PC-3 (cell line): ENCODE data around the gene CYP4F8. TPM values are rescaled to one million over a fixed set of nuclear protein-coding genes. Genes with fewer than 3 reads are reported as not detected.

ENCODE experiments used
- ATAC-seq: fragments of 200-7000 bp; cut with Tn5 transposase; 2 replicates; pipeline ENCODE4 v1.9.1; 2020; ENCODE audit warnings: mild to moderate bottlenecking, moderate library complexity
- BruUV-seq: library from RNA; stranded (reverse); fragments of 400-500 nt; replicated peaks from 2 replicates; lab custom pipeline; 2021; lab: Mats Ljungman, UMichigan
- CTCF ChIA-PET: fragments of 300-600 bp; sonication (Branson Sonifier 250); formaldehyde crosslinking; loops from one replicate; lab custom pipeline; 2022; ENCODE audit warnings: antibody characterized with exemption; lab: Charles Lee
- POLR2A ChIA-PET: fragments of 300-600 bp; sonication (Branson Sonifier 250); formaldehyde crosslinking; loops from one replicate; lab custom pipeline; 2022; ENCODE audit warnings: antibody characterized with exemption; ENCODE audit not compliant: unreplicated experiment; lab: Charles Lee
- DNase-seq: peaks from one replicate; pipeline ENCODE4 v3.0.0-alpha.2; 2015
- H2AFZ ChIP-seq: fragments of 300-600 bp; sonication (generic); 2 replicates; pipeline ENCODE4 v1.6.0; 2016; ENCODE audit warnings: antibody characterized with exemption, low read length
- H3F3A ChIP-seq: fragments of 300-600 bp; sonication (generic); one replicate; pipeline ENCODE4 v1.6.0; 2017; ENCODE audit warnings: antibody characterized with exemption, low read length, control low read depth, mild to moderate bottlenecking; ENCODE audit not compliant: unreplicated experiment
- H3K27ac ChIP-seq: fragments of 300-600 bp; sonication (generic); 2 replicates; pipeline ENCODE4 v1.5.1; 2016; ENCODE audit warnings: mild to moderate bottlenecking, low read length
- H3K27me3 ChIP-seq: fragments of 300-600 bp; sonication (generic); 2 replicates; pipeline ENCODE4 v1.6.1; 2016; ENCODE audit warnings: low read length, mixed read lengths
- H3K36me3 ChIP-seq: fragments of 300-600 bp; sonication (generic); 2 replicates; pipeline ENCODE4 v1.6.1; 2016; ENCODE audit warnings: low read depth, mixed run types, low read length, mixed read lengths
- H3K4me1 ChIP-seq: fragments of 300-600 bp; sonication (generic); 2 replicates; pipeline ENCODE4 v1.5.1; 2016; ENCODE audit warnings: low read length; ENCODE audit not compliant: insufficient read depth
- H3K4me2 ChIP-seq: fragments of 300-600 bp; sonication (generic); 2 replicates; pipeline ENCODE4 v1.6.0; 2016; ENCODE audit warnings: low read length
- H3K4me3 ChIP-seq: fragments of 300-600 bp; sonication (generic); 2 replicates; pipeline ENCODE4 v1.5.1; 2016; ENCODE audit warnings: mild to moderate bottlenecking, low read length, mixed read lengths
- H3K79me2 ChIP-seq: fragments of 300-600 bp; sonication (generic); 2 replicates; pipeline ENCODE4 v1.6.1; 2017; ENCODE audit warnings: low read length, mixed read lengths
- H3K9ac ChIP-seq: fragments of 300-600 bp; sonication (generic); 2 replicates; pipeline ENCODE4 v1.6.0; 2016; ENCODE audit warnings: mild to moderate bottlenecking, low read length
- H3K9me2 ChIP-seq: fragments of 300-600 bp; sonication (generic); replicated peaks from 2 replicates; pipeline ENCODE4 v1.6.1; 2016; ENCODE audit warnings: mixed run types, low read length, mixed read lengths
- H3K9me3 ChIP-seq: fragments of 300-600 bp; sonication (generic); 2 replicates; pipeline ENCODE4 v1.6.1; 2016; ENCODE audit warnings: low read length, mixed read lengths
- H4K20me1 ChIP-seq: fragments of 300-600 bp; sonication (generic); 2 replicates; pipeline ENCODE4 v1.6.1; 2016; ENCODE audit warnings: low read length, mixed read lengths
- EZH2 ChIP-seq: fragments of 300-600 bp; sonication (generic); IDR thresholded peaks from one replicate; pipeline ENCODE4 v1.6.1; 2017; ENCODE audit warnings: antibody characterized with exemption, mild to moderate bottlenecking, low read length; ENCODE audit not compliant: unreplicated experiment
- EZH2phosphoT487 ChIP-seq: fragments of 300-600 bp; sonication (generic); IDR thresholded peaks from 2 replicates; pipeline ENCODE4 v1.6.1; 2018; ENCODE audit warnings: mild to moderate bottlenecking, antibody characterized with exemption, low read length, borderline replicate concordance
- intact Hi-C: fragments of 100-400 bp; cut with micrococcal nuclease; formaldehyde crosslinking; loops from 2 replicates; pipeline ENCODE4 v1.9.0; 2023
- total RNA-seq: library from RNA; depleted of rRNA; stranded (reverse); fragments of >200 nt; gene quantifications from 2 replicates; pipeline ENCODE4 v1.2.3, GENCODE V29; 2014
- TF ChIP-seq, protein P1 (sequence below): fragments of 300-600 bp; sonication (generic); conservative IDR thresholded peaks from 2 replicates; pipeline ENCODE4 v1.5.1; 2017; ENCODE audit warnings: antibody characterized with exemption, low read depth, mild to moderate bottlenecking, low read length

CYP4F8 gene
- total RNA-seq, 1 experiment from 2014 or later = not detected

DNA sequence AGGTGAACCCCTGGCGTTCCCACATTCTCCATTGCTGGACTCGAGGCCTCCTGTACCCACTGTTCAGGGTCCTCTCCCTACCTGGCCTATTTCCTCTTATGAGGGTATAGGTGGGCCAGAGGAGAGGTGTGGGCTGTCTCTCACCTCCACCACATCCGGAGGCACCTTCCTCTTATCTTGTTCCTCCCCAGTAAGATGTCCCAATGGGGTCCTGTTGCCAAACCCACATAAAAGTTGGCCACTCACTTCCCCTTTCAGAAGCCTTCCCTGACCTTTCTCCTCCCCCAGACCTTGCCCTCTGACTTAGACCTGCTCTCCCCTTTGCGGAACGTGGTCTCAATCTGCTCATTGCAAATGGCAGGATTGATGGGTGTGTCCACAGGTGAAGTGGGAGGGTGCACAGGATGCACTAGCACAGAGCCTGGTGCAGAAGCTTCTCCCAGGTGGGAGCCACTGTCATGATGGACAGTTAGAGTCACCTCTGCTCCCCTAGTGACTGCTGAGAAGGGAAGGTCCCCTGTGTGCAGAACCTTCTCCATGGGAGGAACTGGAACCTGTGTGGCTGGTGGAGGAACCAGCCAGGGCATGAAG is 27.0 kb downstream of the CYP4F8 start:
- no peaks in the 10 kb centered on the region for H3F3A ChIP-seq
- H3K27me3 ChIP-seq = no peaks in the 10 kb centered on the region
- POLR2A ChIA-PET = no interaction called here
- H3K36me3 ChIP-seq = no peaks in the 10 kb centered on the region
- no TSS peak for BruUV-seq
- no peak for ATAC-seq
- no peaks in the 10 kb centered on the region for H3K9me3 ChIP-seq
- CTCF ChIA-PET = no interaction called here
- no peak overlapping the region for H3K9ac ChIP-seq
- H3K4me1 ChIP-seq = peaks cover 11% of the 10 kb centered on the region
- no peaks in the 10 kb centered on the region for H3K79me2 ChIP-seq
- TF ChIP-seq, protein P1, sequence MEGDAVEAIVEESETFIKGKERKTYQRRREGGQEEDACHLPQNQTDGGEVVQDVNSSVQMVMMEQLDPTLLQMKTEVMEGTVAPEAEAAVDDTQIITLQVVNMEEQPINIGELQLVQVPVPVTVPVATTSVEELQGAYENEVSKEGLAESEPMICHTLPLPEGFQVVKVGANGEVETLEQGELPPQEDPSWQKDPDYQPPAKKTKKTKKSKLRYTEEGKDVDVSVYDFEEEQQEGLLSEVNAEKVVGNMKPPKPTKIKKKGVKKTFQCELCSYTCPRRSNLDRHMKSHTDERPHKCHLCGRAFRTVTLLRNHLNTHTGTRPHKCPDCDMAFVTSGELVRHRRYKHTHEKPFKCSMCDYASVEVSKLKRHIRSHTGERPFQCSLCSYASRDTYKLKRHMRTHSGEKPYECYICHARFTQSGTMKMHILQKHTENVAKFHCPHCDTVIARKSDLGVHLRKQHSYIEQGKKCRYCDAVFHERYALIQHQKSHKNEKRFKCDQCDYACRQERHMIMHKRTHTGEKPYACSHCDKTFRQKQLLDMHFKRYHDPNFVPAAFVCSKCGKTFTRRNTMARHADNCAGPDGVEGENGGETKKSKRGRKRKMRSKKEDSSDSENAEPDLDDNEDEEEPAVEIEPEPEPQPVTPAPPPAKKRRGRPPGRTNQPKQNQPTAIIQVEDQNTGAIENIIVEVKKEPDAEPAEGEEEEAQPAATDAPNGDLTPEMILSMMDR = no peak
- TF ChIP-seq EZH2 (no peak), EZH2phosphoT487 (no peak)
- intact Hi-C loops = no loop called here
- no peaks in the 10 kb centered on the region for H3K9me2 ChIP-seq
- no peak overlapping the region for H2AFZ ChIP-seq
- H3K4me2 ChIP-seq = no peak overlapping the region
- H3K4me3 ChIP-seq = no peak overlapping the region
- H4K20me1 ChIP-seq = no peaks in the 10 kb centered on the region
- no peak overlapping the region for H3K27ac ChIP-seq
- DNase-seq = no peak

DNA sequence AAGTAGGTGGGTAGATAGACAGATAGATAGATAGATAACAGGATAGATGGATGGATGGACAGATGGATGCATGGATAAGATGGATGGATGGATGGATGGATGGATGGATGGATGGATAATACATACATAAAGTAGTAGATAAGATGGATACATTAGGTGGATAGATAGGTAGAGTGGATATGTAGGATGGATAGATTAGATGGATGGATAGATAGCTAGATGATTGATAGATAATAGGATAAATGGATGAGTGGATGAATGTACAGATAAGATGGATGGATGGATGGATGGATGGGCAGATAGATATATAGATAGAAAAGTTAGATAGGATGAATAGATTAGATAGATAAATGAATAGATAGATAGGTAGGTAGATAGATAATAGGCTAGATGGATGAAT is 27.8 kb downstream of the CYP4F8 start:
- Histone ChIP-seq H3K4me1 (peaks cover 11% of the 10 kb centered on the region), H3K9me3 (no peaks in the 10 kb centered on the region), H2AFZ (no peak overlapping the region), H4K20me1 (no peaks in the 10 kb centered on the region), H3K4me2 (no peak overlapping the region), H3K36me3 (no peaks in the 10 kb centered on the region), H3K9me2 (no peaks in the 10 kb centered on the region), H3K27ac (no peak overlapping the region), H3K9ac (no peak overlapping the region), H3F3A (no peaks in the 10 kb centered on the region), H3K27me3 (peaks cover 7% of the 10 kb centered on the region), H3K79me2 (no peaks in the 10 kb centered on the region), H3K4me3 (no peak overlapping the region)
- ChIA-PET POLR2A (no interaction called here), CTCF (no interaction called here)
- BruUV-seq = no TSS peak
- DNase-seq (no peak), ATAC-seq (no peak)
- intact Hi-C loops = no loop called here
- no peak for TF ChIP-seq EZH2phosphoT487
- TF ChIP-seq, protein P1 = no peak
- no peak for TF ChIP-seq EZH2

DNA sequence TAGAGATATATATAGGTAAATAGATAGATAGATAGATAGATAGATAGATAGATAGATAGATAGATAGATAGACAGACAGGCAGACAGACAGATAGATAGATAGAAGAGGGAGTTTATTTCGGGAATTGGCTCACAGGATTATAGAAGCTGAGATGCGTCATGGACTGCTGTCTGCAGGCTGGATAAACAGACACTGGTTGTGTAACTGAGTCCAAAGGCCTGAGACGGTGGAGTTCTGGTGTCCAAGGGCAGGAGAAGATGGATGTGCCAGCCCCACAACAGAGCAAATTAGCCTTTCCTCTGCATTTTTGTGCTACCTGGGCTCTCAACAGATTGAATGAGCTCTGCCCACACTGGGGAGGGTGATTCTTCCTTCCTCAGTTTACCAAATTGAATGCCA is 28.4 kb downstream of the CYP4F8 start:
- H2AFZ ChIP-seq = no peak overlapping the region
- no TSS peak for BruUV-seq
- no peaks in the 10 kb centered on the region for H3F3A ChIP-seq
- H3K4me3 ChIP-seq = no peak overlapping the region
- H3K9ac ChIP-seq = no peak overlapping the region
- ATAC-seq = no peak
- peaks cover 9% of the 10 kb centered on the region for H3K27me3 ChIP-seq
- TF ChIP-seq EZH2 (no peak), EZH2phosphoT487 (no peak)
- TF ChIP-seq, protein P1 = no peak
- no peak for DNase-seq
- H3K36me3 ChIP-seq = no peaks in the 10 kb centered on the region
- peaks cover 11% of the 10 kb centered on the region for H3K4me1 ChIP-seq
- H3K9me3 ChIP-seq = no peaks in the 10 kb centered on the region
- H3K27ac ChIP-seq = no peak overlapping the region
- intact Hi-C loops = no loop called here
- ChIA-PET POLR2A (no interaction called here), CTCF (no interaction called here)
- H3K79me2 ChIP-seq = no peaks in the 10 kb centered on the region
- no peak overlapping the region for H3K4me2 ChIP-seq
- no peaks in the 10 kb centered on the region for H3K9me2 ChIP-seq
- no peaks in the 10 kb centered on the region for H4K20me1 ChIP-seq
